ENCODE measurements around the gene KLLN. TPM values are rescaled to one million over a fixed set of nuclear protein-coding genes. Genes with fewer than 3 reads are reported as not detected.
A peak's percentile ranks its signal among the peaks of the same experiment; 100 is the strongest.

KLLN gene
- total and polyA plus RNA-seq, 9 of the 15 experiments (the other 6 are each of a cell fraction or from before 2014, with no cell fraction given) = 0.07 to 0.40 (median 0.25) TPM

- no peaks in the 10 kb centered on the region for H3K27me3 ChIP-seq (ENCODE audit: control insufficient read depth in 2 of 2, insufficient read depth in 2 of 2, low read length in 2 of 2)
- ChIA-PET POLR2A (interaction anchor here (0.6 kb wide), 1 partner anchor 224 kb away, joined by 3 read pairs; no protein-coding TSS in a partner anchor), CTCF (ENCODE audit: low intra/inter-chr PET ratio) (no interaction called here)
- in situ Hi-C loops (cut with MboI) = no loop called here
- intact Hi-C loops (cut with micrococcal nuclease) = no loop called here
- FAIRE-seq = no peak
- H3K27ac ChIP-seq (ENCODE audit: extremely low read depth, low read depth, low read length) = no peak overlapping the region
- H3K79me2 ChIP-seq (ENCODE audit: control insufficient read depth, insufficient read depth, low read length) = no peaks in the 10 kb centered on the region
- no peaks in the 10 kb centered on the region for H4K20me1 ChIP-seq (replicated peaks; ENCODE audit: control insufficient read depth, insufficient read depth, low read length)
- H3K36me3 ChIP-seq (ENCODE audit: control insufficient read depth, insufficient read depth, low read length) = no peaks in the 10 kb centered on the region
- WGBS (ENCODE audit: insufficient coverage, low coverage, missing lambda C conversion rate) = 11% methylated on average over 7 of the region's 7 CpGs
- no peak overlapping the region for H3K4me2 ChIP-seq (ENCODE audit: insufficient read depth, low read length)
- no TSS peak for BruUV-seq (replicated peaks)
- ATAC-seq = no peak
- no peaks in the 10 kb centered on the region for H3K9me1 ChIP-seq (ENCODE audit: control insufficient read depth, insufficient read depth, low read length)
- no peak overlapping the region for H3K4me3 ChIP-seq
- DNase-seq (ENCODE audit: extremely low read depth in 1 of 4, low spot score in 3 of 4) = no peak
- H3K9me3 ChIP-seq (replicated peaks; ENCODE audit: control insufficient read depth, insufficient read depth, low read depth, low read length) = no peaks in the 10 kb centered on the region
- H3K9ac ChIP-seq (ENCODE audit: insufficient read depth in 1 of 2, low read depth in 2 of 2, low read length in 2 of 2) = no peak overlapping the region
- TF ChIP-seq FOXO4 (CRISPR knock-in tag; IDR thresholded peaks at IDR 0.05) (no peak), MECOM (CRISPR knock-in tag; IDR thresholded peaks at IDR 0.05) (peak; percentile 51; the same call in 1 of the 2 replicates), ZNF354B (CRISPR knock-in tag; IDR thresholded peaks at IDR 0.05) (no peak), TEAD4 (IDR thresholded peaks at IDR 0.05; ENCODE audit: low read length) (no peak), TEAD4 (CRISPR knock-in tag; IDR thresholded peaks at IDR 0.05; ENCODE audit: borderline replicate concordance) (no peak), ZNF407 (IDR thresholded peaks at IDR 0.05; ENCODE audit: low read depth) (no peak), ARID3A (IDR thresholded peaks at IDR 0.05; ENCODE audit: borderline replicate concordance, low read depth, low read length) (no peak), SMARCC2 (IDR thresholded peaks at IDR 0.05; ENCODE audit: low read depth) (no peak)
- no peak overlapping the region for H2AFZ ChIP-seq (ENCODE audit: low read depth, low read length)
- no peaks in the 10 kb centered on the region for H3K4me1 ChIP-seq (replicated peaks in 1 of 2; ENCODE audit: control insufficient read depth in 2 of 2, insufficient read depth in 2 of 2, low read length in 2 of 2)
These were observed 17.3 kb downstream of the KLLN start for GRCh38 chr10:87846023-87846422.
